Measurements from ENCODE around the gene LAYN. TPM values are rescaled to one million over a fixed set of nuclear protein-coding genes. Genes with fewer than 3 reads are reported as not detected.

The LAYN gene
- total and polyA plus RNA-seq, 8 donors, result 9.6 to 19.8 (median 15.9) TPM

DNA sequence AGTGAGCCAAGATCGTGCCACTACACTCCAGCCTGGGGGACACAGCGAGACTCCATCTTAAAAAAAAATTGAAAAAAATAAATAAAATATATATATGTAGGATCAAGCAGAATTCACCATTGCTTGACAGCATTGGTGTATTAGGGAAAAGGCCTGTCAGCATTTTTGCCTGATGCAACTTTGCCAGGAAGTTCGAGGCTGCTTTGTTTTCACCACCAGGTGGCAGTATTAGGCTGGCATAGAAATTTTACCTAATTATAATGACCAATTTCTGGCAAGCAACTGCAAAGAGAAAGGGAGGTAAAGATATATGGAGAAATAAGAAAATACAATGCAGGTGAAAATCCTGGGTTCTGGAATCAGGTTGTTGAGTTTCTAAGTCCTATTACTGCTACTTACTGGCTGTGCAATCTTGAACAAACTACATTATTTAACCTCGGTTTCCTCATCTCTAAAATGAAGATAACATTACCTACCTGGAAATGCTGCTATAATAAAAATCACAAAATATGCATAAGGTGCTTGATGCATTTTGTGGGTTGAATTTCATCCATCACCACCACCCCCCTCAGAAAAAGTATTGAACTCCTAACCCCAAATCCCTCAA lies 24.7 kb downstream of the LAYN start:
- H3K9me3 ChIP-seq, result no peaks in the 10 kb centered on the region
- intact Hi-C loops (cut with DNase I), result no loop called here

GRCh38 chr11:111566324-111566723 lies 25.8 kb downstream of the LAYN start:
- Histone ChIP-seq H3K27me3 (no peaks in the 10 kb centered on the region), H3K36me3 (no peaks in the 10 kb centered on the region), H3K9me3 (no peaks in the 10 kb centered on the region), H3K4me1 (peaks cover 0 to 5% of the 10 kb centered on the region in 2 donors), H3K27ac (no peak overlapping the region), H3K4me3 (no peak overlapping the region)
- intact Hi-C loops (cut with DNase I), result no loop called here
- ATAC-seq (no peak), DNase-seq (no peak)
- no peak for TF ChIP-seq CTCF (IDR thresholded peaks at IDR 0.05)

More for the DNA sequence above, 24.7 kb downstream of the LAYN start:
- Histone ChIP-seq H3K27ac (no peak overlapping the region), H3K36me3 (no peaks in the 10 kb centered on the region), H3K4me3 (no peak overlapping the region), H3K27me3 (no peaks in the 10 kb centered on the region), H3K4me1 (peaks cover 0 to 5% of the 10 kb centered on the region in 2 donors)
- ATAC-seq, result peak; percentile 75
- TF ChIP-seq CTCF (IDR thresholded peaks at IDR 0.05), result peak; percentile 90 to 94
- peak in 2 of 4 donors; percentile 64 to 80 for DNase-seq

DNA sequence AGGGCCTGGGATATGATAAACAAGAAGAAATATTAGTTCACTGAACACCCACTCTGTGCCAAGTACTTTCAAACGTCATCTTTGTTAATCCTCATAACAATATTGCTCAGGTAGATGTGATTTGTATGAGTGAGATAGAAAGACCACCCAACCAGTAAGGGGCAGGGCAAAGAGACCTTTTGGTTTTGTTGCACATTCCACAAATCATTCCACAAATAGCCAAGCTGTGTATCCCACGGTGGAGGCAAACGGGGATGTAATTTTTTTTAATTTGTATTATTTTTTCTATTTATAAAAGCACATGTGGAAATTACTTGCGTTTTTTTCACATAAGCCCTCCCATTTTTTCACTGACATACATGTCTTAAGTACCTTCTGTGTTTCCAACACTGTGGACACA lies 29.0 kb downstream of the LAYN start:
- ATAC-seq, result no peak
- Histone ChIP-seq H3K27me3 (no peaks in the 10 kb centered on the region), H3K4me3 (no peak overlapping the region), H3K36me3 (no peaks in the 10 kb centered on the region), H3K9me3 (no peaks in the 10 kb centered on the region), H3K4me1 (no peaks in the 10 kb centered on the region), H3K27ac (no peak overlapping the region)
- no peak for DNase-seq
- TF ChIP-seq CTCF (IDR thresholded peaks at IDR 0.05), result no peak
- intact Hi-C loops (cut with DNase I), result no loop called here

DNA sequence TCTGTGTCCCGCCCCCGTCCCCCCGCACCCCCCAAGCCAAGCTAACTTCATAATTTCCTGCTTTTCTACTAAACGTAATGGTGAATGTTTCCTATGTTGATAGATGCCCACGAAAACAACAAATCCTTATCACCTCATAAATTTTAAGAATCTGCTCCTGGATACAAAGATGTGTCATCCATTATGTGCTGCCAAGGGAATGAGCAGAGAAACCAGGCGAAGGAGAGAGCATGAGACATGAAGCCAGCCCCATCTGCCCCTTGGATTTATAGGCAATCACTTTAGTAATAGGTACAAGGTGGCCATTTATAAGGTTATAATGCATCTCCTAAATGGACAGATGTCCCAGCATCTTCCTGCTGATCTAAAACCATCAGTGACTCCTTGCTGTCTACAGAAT lies 30.3 kb downstream of the LAYN start:
- intact Hi-C loops (cut with DNase I), result no loop called here
- no peak for TF ChIP-seq CTCF (IDR thresholded peaks at IDR 0.05)
- Histone ChIP-seq H3K4me1 (peaks cover 0 to 5% of the 10 kb centered on the region in 2 donors), H3K27me3 (no peaks in the 10 kb centered on the region), H3K36me3 (no peaks in the 10 kb centered on the region), H3K27ac (no peak overlapping the region), H3K4me3 (no peak overlapping the region), H3K9me3 (no peaks in the 10 kb centered on the region)
- ATAC-seq, result no peak
- DNase-seq, result no peak

DNA sequence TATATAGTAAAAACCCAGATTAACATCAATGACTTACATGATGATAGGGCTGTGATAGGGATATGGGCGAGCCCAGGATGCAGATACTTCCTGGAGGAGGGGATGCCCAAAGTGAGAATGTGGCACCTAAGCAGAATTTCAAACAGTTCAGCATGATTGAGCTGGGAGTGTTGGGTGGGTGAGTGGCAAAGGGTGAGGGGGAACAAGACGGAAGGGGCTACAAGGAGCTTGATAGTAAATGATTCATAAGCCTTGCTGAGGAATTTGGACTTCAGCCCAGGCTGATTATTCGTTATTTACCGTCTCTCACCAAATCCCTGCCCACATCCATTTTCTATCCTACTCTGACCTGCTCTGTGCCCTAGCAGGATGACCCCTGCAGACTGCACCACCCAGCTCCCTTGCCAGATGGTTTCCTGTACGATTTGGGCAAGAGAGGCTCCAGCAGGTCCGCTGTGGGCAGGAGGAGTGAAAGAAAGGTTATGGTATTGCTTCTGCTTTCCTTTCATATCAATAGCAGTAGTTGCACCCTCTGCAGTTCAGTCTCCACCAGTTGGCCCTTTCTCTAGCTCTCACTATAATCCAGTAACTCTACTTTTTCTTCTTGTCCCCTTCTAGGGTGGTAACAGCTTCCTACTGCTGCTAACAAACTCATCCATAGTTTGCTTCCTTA lies 31.4 kb downstream of the LAYN start:
- no peak for TF ChIP-seq CTCF (IDR thresholded peaks at IDR 0.05)
- Histone ChIP-seq H3K4me3 (no peak overlapping the region), H3K36me3 (no peaks in the 10 kb centered on the region), H3K27me3 (no peaks in the 10 kb centered on the region), H3K4me1 (peaks cover 0 to 5% of the 10 kb centered on the region in 2 donors), H3K27ac (no peak overlapping the region), H3K9me3 (no peaks in the 10 kb centered on the region)
- no peak for ATAC-seq
- intact Hi-C loops (cut with DNase I), result no loop called here
- DNase-seq, result no peak
